Measurements from ENCODE around the gene RAD51B.

RAD51B gene

DNA sequence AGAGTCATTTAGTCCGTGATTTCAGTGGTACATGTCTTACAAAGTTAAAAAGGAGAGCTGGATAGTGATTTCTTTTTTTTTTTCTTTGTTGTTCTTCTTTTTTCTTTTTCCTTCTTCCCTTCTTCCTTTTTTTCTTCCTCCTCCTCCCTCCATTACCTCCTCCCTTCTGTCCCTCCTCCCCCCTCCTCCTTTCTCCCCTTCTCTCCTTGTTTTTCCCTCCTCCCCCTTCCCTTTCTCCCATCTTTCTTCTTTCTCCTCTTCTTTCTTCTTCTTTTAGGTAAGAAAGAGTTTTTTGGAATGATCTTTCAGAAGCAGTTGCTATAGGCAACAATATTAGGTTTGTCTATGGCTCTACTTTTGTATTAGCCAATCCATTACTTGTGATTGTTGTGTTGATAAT, 368.6 kb downstream of the RAD51B start:
- H3K4me3 ChIP-seq (ENCODE audit: low read length), result no peak overlapping the region
- TF ChIP-seq ZNF274 (IDR thresholded peaks at IDR 0.05; ENCODE audit: low read depth, low read length), result no peak

DNA sequence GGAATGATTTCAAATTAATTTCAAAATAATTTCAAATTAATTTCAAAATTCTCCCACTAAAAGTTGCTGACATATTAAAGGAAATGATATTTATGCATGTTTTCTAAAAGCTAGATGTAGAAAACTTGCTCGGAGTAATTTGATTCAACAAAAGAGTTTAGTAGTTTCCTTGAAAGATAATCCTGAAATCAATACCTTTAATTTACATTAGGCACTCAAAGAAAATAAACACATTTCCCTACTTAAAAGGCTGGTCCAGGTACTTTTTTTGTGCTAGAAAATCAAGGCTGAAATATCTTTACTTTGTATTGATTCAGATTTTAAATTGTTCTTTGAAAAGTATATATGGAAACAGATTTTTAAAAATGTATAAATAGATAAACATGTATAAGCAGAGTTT, 370.5 kb downstream of the RAD51B start:
- no peak overlapping the region for H3K4me3 ChIP-seq (ENCODE audit: low read length)
- no peak for TF ChIP-seq ZNF274 (IDR thresholded peaks at IDR 0.05; ENCODE audit: low read depth, low read length)

DNA sequence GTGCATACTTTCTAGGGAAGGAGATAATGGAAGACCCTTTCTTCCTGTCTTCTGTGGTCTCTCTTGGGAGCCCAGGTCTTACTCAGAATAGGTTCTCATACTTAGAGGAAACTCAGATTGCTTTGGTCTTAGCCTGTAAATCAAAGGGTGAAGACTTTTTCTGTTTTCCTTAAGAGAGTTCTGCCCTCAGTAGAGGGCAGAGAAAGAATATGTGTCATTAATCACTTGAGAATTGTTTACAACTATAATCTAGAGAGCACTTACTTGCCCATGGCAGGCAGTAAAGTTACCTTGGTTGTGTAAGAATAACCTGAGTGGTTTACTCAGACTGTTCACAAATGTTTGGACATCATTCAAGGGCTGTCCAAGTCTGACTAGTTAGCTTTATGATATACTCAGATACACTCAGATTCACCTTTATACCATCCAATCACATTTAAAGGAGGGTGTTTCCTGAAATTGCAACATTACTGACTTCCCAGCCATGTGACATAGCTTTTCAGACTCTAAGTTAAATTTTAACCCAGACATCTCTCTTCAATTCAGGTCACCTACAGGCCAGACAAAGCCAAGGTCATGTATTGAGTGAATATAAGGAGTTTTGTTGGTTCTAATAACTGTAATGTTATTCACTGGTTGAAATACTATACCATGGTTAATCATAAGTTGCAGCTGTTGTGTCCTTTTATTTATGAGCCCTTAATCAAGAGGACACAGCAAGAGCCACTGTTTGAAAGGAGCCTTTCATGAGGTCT, 372.2 kb downstream of the RAD51B start:
- TF ChIP-seq ZNF274 (IDR thresholded peaks at IDR 0.05; ENCODE audit: low read depth, low read length), result no peak
- no peak overlapping the region for H3K4me3 ChIP-seq (ENCODE audit: low read length)

DNA sequence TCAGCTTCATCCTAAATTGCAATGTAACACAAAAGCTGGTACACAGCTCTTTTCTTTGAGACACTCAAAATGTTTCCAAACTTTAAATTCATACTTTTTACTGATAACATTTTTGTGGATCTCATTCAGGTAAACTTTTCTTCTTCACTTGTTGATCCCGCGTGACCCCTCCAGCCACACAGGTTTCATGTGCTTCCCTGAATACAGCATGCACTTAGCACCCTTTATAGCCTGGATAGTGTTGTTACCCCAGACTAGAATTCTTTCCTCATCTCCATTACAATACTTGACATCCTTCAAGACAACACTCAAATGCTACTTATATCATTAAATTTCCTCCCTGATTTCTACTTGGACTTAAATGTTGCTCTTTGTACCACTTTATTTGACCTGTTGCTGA, 373.4 kb downstream of the RAD51B start:
- no peak for TF ChIP-seq ZNF274 (IDR thresholded peaks at IDR 0.05; ENCODE audit: low read depth, low read length)
- H3K4me3 ChIP-seq (ENCODE audit: low read length), result no peak overlapping the region

DNA sequence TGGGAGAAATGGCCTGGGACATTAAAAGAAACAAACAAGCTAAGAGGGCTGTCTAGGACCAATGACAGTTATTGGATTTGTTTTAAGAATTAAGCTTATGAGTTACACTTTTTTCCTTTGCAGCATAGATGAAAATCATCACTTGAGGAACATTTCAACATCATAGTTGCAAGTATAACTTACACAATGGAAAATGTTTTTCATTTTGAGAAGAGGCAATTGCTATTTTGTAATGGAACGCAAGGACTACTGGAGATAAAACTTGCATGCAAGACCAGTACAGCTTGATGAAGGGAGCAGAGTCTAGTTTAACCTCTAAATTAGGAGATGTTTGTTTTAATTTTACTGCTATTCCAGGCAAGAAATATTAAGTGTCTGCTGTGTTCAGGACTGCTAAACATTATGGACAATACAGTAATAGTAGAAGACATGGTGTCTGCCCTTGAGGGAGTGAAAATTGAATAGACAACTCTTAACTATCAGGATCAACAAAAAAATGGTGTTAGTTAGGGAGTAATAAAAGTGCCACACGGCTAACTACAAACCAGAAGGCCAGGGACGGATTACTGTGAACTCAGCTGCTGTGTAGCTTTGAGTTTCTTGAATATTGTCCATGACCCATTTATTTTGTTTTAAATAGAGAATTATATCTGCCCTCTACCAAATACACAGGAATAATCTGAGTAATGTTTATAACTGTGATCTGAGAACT, 374.5 kb downstream of the RAD51B start:
- no peak overlapping the region for H3K4me3 ChIP-seq (ENCODE audit: low read length)
- TF ChIP-seq ZNF274 (IDR thresholded peaks at IDR 0.05; ENCODE audit: low read depth, low read length), result no peak

DNA sequence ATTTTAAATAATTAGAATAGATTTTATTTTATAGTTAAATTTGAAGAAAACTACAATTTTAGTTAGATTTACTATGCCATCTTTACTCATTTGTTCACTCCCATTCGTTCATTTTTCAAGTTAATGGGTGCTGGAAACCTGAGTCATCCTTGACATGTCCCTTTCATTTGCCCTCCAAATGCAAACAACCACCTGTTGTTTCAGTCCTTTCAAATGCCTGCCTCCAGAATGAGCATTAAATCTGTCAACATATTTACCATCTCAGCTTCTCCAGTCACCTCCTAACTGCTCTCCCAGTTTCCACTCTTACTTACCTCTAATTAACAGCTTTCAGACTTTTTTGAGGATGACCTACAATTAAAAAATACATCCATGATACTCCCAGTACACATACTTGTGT, 375.5 kb downstream of the RAD51B start:
- H3K4me3 ChIP-seq (ENCODE audit: low read length), result no peak overlapping the region
- no peak for TF ChIP-seq ZNF274 (IDR thresholded peaks at IDR 0.05; ENCODE audit: low read depth, low read length)

DNA sequence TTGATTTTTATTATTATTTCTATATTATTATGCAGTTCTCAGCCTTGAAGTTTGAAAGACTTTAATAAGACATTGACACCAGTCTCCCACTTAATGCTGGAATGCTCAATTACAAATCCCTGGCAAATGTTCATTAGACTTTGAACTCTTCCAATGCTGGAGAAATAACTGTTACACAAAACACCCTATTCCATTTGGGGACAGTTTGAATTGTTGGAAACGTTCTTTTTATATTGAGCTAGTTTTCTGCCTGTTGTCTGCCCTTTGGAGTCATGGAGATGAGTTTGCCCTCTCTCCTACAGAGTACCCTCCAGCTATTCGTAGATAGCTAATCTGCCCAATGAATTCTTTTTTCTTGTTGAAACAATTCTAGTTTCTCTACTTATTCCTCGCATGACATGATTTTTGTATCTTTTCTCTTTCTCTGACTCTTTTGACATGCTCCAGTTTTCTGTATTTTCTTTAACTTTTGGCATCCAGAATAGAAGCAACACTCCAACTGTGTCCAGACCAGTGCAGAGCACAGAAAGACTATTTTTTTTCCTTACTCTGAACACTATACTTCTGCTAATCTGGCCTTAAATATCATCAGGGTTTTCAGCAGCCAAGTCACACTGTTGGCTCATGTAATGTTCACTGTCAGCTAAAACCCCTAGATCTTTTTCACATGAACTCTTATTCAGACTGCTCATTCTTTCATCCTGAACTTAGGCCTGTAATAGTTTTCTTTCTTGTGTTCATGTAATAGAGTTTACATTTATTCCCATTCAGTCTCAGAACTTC, 379.3 kb downstream of the RAD51B start:
- TF ChIP-seq ZNF274 (IDR thresholded peaks at IDR 0.05; ENCODE audit: low read depth, low read length), result no peak
- H3K4me3 ChIP-seq (ENCODE audit: low read length), result no peak overlapping the region

DNA sequence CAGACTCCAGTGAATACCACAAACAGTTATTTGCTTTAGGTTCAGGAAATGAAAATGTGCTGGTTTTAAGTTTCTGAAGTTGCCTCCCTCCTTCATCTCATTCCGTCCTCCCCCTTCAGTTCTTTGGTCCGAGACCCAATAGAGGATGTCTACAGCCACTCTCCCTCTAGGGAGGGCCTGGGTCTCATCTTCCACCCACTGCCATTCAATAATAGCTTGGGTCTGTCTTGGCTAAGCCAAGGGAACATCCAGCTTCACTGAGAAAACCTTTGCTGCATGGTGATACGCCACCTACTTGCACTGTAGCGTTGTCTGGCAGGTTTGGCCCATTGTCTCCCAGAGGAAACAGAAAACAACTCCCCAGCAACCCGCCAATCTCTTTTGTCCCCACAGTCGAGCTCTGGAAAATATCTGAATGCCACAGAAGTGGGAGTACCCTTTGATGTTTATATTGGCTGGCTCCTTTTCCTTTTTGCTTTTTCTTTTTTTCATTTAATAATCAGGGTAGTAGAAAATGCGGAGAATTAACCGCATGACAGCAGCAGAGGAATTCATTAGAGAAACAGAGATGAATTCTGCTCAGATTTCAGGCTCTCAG, 380.1 kb downstream of the RAD51B start:
- no peak overlapping the region for H3K4me3 ChIP-seq (ENCODE audit: low read length)
- no peak for TF ChIP-seq ZNF274 (IDR thresholded peaks at IDR 0.05; ENCODE audit: low read depth, low read length)

DNA sequence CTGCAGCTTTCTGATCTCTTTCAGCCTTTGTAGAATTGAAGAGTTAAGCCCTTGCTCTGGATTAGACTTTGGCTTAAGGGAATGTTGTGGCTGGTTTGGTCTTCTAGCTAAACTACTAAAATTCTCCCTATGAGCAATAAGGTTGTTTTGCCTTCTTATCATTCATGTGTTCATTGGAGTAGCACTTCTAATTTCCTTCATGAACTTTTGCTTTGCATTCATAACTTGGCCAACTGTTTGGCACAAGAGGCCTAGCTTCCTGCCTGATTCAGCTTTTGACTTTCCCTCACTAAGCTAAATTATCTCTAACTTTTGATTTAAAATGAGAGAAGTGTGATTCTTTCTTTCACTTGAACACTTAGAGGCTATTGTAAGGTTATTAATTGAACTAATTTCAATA, 384.3 kb downstream of the RAD51B start:
- no peak for TF ChIP-seq ZNF274 (IDR thresholded peaks at IDR 0.05; ENCODE audit: low read depth, low read length)
- H3K4me3 ChIP-seq (ENCODE audit: low read length), result no peak overlapping the region

DNA sequence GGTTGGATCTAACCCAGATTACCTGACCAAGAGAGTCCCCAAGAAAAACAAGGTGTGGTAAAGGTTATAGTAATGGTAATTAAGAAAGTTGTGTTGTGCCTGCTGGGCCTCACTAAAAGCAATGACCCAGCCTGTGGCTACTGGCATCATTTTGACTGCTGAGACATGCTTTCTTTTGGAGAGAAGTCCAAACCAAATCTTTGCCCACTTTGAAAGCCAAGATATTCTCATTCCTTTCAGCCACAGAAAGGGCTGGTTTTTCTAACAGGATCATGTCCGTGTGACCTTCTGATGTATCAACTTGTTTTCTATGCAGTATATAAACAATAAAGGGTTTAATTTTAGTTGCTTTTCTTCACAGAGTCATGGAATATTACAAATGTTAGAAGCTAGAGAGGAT, 388.6 kb downstream of the RAD51B start:
- TF ChIP-seq ZNF274 (IDR thresholded peaks at IDR 0.05; ENCODE audit: low read depth, low read length), result no peak
- no peak overlapping the region for H3K4me3 ChIP-seq (ENCODE audit: low read length)

DNA sequence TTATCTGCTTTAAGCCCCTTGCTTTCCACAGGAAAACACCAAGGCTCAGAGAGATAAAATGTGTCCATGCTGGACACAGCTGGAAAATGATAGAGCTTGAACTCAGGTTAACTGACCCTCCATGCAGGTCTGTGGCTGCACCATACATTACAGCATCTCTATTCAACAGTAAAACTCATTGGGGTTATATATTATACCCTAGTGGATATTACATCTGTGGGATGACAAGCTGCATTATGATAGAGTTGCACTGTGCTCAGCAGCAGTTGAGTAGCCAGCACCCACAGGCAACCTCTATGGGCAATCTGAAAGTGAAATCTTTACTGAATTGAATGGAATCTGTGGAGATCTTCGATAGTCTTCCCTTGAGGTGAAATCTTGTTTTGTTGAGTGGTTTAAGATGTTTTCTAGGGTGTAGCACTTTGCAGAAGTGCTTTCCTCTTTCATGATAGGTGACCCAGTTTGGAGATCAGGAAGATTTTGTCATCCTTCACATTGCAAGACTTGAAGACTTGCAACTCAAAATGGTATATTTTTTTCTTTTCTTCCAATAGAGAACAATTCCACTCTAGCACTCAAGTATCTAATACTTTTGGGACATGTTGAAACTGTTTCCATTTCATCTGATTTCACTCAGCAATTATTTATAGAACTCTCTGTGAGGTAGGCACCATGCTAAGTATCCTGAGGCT, 389.2 kb downstream of the RAD51B start:
- no peak for TF ChIP-seq ZNF274 (IDR thresholded peaks at IDR 0.05; ENCODE audit: low read depth, low read length)
- no peak overlapping the region for H3K4me3 ChIP-seq (ENCODE audit: low read length)

DNA sequence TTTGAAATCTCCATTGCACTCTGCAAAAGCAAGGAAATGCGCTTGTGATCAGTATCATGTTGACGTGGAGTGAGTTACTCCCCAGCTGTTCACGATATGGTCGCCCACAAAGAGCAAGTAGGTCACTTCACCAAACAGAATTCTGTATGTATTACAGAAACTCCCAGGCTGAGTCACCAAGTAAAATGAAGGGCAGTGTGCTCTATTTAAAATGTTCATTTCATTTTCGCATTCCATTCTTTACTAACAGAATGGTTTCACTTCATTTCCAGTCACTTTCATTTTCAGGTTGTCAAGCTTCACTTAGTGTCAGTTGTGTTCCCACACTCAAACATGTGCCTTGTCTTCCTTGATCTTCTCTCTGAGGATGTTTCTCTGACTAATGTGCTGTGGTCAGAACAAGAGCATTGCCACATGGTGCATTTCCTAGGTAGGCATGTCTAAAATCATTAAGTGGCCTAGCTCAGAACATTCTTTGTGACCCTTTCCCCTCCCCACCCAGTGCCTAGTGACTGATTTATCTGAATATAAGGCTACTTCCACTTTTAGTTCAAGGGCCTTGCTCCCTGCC, 391.2 kb downstream of the RAD51B start:
- no peak for TF ChIP-seq ZNF274 (IDR thresholded peaks at IDR 0.05; ENCODE audit: low read depth, low read length)
- H3K4me3 ChIP-seq (ENCODE audit: low read length), result no peak overlapping the region

DNA sequence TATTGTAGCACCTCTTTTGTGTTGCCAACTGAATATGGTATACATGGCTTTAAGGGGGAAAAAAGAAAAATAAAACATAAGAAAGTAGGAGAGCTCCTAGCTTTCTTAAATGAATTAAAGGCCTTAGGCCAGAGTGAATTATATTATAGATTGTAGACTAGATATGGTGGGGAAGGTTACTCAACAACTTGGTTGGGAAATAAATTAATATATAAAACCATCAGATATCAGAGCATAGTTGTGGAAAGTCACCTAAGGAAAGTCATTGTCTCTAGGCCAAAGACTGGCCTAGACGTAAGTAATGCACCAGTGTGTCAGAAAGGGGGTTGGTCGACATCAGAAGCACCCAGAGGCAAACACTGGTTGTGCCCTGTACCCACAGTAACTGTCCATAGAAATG, 391.8 kb downstream of the RAD51B start:
- H3K4me3 ChIP-seq (ENCODE audit: low read length), result no peak overlapping the region
- TF ChIP-seq ZNF274 (IDR thresholded peaks at IDR 0.05; ENCODE audit: low read depth, low read length), result no peak
